GM12892 (cell line): ENCODE measurements around the gene FUBP3.
"Not testable (repeated sequence)": the region's sequence is repeated elsewhere in the genome, so short reads cannot be mapped to it uniquely, and the experiment has no call there.

Experiments used
- DNase-seq: peaks from one replicate; pipeline ENCODE4 v3.0.0; 2011; ENCODE audit not compliant: insufficient read length
- FAIRE-seq: peaks from 2 replicates; lab custom pipeline; 2011; peaks lifted over from hg19 to GRCh38; lab: Jason Lieb, UNC
- POLR2A ChIP-seq: IDR thresholded peaks from 2 replicates; pipeline ENCODE4 v1.6.1; 2011; ENCODE audit warnings: low read depth, low read length, control low read depth
- POLR2AphosphoS5 ChIP-seq: IDR thresholded peaks from 2 replicates; pipeline ENCODE4 v1.6.1; 2011; ENCODE audit warnings: low read depth, low read length, control low read depth
- TAF1 ChIP-seq: IDR thresholded peaks from 2 replicates; pipeline ENCODE4 v1.6.1; 2011; ENCODE audit warnings: low read depth, mild to moderate bottlenecking, control low read depth, low read length, borderline replicate concordance

FUBP3 gene

DNA sequence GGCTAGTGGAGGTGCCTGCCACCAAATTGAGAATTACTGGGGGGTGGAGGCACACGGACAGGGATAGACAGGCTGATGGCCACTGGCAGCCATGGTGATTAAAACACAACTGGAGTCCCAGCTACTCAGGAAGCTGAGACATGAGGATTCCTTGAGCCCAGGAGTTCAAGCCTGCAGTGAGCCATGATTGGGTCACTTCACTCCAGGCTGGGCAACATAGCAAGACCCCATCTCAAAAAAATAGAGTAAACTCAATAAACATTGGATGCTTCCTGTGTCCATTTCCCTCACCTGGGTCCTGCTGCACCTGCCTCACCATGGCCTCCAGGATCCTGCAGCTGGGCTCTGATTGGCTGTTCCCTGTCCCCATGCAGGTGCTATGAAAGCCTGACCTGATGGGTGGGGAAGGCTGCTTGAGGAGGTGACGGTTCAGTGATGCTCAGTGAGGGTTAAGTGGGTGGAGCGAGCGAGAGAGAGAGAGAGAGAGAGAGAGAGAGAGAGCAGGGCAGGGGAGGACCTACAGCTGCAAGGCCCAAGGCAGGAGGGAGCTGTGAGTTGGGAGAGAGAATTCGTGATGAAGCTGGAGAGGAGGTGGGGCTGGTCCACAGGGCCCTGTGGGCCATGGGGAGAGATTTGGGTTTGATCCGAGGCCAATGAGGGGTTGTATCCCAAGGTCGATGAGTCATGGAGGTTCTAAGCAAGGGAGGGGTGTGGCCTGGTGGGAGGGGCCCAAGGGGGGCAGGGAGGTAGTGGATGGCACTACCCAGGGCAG lies 36.7 kb upstream of the FUBP3 start:
- no peak for DNase-seq
- TF ChIP-seq TAF1 = no peak
- no peak for TF ChIP-seq POLR2A
- TF ChIP-seq POLR2AphosphoS5 = no peak
- no peak for FAIRE-seq

DNA sequence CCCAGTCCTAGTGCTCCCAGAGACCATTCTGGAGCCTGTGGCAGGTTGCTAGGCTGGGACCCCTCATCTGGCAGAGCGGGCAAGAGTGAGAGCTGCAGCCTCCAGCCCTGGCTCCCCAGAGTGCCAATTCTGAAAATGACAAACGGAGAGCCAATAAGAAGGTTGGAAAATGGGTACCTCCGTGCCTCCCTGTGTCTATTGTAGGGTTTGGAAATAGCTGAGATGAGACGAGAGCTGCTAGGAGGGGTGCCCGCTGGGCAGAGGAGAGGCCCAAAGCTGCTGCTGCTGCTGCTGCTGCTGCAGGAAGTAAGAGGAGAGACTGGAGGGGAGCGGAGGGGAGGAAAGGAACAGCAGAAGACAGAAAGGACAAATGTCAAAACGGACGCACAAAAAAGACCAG lies 36.0 kb upstream of the FUBP3 start:
- TF ChIP-seq POLR2A = no peak
- TF ChIP-seq TAF1 = no peak
- no peak for TF ChIP-seq POLR2AphosphoS5
- no peak for FAIRE-seq
- no peak for DNase-seq

DNA sequence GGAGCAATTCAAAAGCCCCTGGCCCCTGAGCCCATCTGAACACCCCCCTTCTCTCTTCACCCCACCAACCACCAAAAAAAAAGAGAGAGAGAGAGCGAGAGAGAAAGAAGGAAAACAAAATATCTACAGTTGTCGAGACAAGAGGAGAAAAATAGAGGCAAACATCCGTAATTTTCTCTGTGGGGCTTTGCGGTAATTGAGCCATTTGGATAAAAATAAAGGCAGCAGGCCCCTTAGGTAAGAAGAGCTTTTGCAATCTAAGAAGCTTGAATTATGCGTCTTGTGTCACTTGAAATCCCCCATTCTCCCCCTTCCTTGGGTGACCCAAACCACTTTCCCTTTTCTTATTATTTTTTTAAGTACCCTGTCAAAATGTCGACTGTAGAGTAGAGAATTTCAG lies 35.5 kb upstream of the FUBP3 start:
- DNase-seq = no peak
- TF ChIP-seq TAF1 (no peak), POLR2A (no peak), POLR2AphosphoS5 (no peak)
- no peak for FAIRE-seq

DNA sequence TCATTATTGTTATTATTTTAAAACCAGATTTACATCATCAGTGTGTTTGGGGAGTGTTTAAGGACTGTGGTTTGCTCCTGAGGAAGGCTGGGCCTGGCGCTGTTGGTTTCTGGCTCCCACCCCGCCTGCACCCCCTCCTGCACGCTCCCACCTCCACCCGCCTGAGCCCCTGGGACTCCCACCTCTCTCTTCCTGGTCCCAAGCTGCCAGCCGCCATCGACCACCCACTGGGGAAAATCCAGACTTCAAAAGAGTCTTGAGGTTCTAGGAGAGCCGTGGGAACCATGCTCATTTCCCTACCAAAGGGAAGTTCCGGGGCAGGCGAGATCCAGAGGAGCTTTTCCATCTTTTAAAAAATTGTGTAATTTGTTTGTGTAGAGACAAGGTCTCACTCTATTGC lies 35.0 kb upstream of the FUBP3 start:
- FAIRE-seq (no peak), DNase-seq (no peak)
- no peak for TF ChIP-seq POLR2A
- TF ChIP-seq TAF1 = no peak
- no peak for TF ChIP-seq POLR2AphosphoS5

DNA sequence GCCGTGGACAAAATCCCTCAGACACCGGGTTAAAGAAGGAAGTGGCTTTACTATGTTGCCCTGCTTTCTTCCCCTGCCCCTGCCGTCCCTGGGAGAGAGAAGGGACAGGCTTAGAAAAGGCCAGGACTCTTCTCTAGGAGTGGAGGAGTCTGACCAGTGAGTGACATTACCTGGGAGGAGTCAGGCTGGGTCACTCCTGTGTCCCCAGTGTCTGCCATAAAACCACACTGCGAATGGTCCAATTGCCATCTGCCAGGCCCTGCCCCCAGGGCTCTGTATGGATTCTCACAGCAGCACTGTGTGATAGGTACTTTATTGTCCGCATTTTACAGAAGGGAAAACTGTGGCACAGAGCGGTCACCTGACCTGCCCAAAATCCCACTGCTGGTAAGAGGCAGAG lies 31.3 kb upstream of the FUBP3 start:
- no peak for FAIRE-seq
- TF ChIP-seq POLR2AphosphoS5 (no peak), POLR2A (no peak), TAF1 (no peak)
- DNase-seq = no peak

DNA sequence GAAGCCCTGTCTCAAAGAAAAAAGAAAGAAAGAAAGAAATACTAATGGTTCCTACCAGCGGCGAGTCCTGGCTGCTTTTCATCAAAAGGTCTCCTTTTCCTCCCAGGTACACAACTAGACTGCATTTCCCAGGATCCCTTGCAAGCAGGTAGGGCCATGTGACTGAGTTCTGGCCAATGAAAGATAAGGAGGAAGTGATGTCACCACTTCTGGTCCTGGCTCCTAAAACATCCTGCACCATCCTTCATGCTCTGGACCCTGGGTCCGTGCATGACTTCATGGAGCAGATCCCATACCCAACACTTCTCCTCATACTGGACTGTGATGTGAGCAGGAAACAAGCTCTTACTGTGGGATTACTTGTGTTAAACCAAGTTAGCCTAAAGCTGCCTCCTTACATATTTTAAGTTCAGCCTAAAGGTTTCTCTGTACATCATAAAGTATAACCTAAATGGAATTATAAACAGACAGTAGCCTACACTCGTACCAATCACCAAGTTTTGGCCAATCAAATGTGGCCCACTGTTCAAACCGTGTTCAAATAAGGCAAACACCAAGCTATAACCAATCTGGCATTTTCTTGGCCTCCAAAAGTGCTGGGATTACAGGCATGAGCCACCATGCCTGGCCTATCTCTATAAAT lies 30.2 kb upstream of the FUBP3 start:
- TF ChIP-seq TAF1 (no peak), POLR2A (no peak), POLR2AphosphoS5 (no peak)
- no peak for DNase-seq
- FAIRE-seq = no peak

DNA sequence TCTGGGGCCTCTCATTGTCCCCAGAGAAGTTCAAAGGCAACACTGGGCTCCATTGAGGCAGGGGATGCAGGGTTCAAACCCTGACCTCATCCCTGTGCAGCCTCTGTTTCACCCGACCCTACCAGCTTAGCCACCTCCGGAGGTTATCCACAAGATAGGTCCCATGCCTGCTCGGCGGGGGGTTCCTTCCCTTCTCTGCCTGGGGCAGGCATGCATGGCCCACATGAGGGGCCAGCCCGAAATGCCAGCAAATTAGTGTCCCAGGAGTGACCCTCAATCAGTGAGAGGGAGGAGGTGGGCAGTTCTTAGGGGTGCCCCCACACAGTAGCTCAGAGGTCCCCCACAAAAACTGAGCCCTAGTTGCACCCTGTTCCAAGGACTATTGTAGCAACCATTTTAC lies 24.8 kb upstream of the FUBP3 start:
- TF ChIP-seq TAF1 (no peak), POLR2AphosphoS5 (no peak), POLR2A (no peak)
- no peak for FAIRE-seq
- DNase-seq = no peak

DNA sequence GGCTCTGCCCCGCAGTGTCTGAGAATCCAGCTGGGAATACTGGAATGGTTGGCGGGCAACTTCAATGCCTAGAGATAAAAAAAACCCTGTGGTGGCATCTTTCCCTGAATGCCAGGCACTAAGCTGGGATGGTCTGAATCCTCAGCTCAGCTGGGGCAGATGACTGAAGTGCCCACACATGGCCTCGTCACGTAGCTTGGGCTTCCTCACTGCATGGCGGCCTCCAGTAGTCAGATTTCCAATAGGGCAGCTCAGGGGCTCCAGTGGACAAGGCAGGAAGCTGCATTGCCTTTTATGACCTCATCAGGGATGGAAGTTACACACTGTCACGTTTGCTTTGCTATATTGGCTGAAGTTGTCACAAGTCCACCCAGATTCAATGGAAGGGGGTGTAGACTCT lies 24.3 kb upstream of the FUBP3 start:
- TF ChIP-seq POLR2AphosphoS5 (no peak), TAF1 (no peak), POLR2A (no peak)
- FAIRE-seq = no peak
- no peak for DNase-seq

DNA sequence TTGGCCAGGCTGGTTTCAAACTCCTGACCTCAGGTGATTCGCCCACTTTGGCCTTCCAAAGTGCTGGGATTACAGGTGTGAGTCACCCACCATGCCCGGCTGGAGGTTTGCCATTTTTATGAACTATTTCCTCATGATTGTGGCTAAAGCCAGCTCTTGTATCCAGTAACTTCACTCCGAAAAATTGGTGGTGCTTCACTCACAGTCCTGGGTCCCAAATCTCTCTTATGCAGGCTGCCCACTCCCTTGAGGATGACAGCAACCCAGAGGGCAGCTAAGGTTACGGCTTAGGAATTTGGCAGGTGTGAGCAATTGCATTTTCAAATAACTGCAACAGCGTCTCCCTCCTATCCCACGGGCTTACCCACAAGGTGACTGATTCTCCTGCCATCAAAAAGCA lies 23.4 kb upstream of the FUBP3 start:
- no peak for FAIRE-seq
- TF ChIP-seq TAF1 (no peak), POLR2A (no peak), POLR2AphosphoS5 (no peak)
- DNase-seq = no peak

DNA sequence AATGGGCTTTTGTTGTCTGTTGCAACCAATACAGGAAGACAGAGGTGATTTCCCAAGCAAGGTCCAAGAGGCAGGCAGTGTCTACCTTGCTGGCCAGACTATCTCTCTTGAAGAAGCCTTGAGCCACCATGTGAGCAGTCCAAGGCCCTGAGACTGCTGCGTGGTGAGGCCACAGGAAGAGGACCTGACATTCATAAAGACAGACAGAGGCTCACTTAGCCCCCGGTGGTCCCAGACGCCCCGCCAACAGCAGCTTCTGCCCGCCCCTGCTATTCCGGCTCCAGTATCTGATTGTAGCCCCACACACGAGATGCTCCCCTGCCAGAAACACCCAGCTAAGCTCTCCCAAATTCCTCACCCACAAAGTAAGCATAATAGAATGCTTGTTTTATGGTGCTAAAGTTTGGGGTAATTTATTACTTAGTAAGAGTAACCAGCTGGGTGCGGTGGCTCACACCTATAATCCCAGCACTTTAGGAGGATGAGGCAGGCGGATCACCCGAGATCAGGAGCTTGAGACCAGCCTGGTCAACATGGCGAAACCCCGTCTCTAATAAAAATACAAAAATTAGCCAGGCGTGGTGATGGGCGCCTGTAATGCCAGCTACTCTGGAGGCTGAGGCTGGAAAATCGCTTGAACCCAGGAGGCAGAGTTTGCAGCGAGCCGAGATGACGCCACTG lies 22.8 kb upstream of the FUBP3 start:
- no peak for FAIRE-seq
- TF ChIP-seq POLR2AphosphoS5 (no peak), TAF1 (no peak), POLR2A (no peak)
- DNase-seq = no peak

DNA sequence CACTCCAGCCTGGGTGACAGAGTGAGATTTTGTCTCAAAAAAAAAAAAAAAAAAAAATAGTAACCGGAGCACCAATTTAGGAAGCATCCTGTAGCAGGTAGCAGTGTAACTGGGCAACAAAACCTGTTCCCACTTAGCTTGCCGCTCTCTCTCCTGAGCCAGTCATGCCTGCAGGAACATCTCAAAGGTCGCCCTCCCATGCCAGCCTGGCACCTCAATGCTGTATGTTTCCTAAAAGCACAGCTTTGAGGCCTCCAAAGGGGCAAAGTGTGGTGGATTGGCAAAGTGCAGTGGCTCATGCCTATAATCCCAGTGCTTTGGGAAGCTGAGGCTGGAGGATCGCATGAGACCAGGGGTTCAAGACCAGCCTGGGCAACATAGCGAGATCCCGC lies 22.3 kb upstream of the FUBP3 start:
- FAIRE-seq (no peak), DNase-seq (no peak)
- TF ChIP-seq POLR2AphosphoS5 = no peak
- no peak for TF ChIP-seq POLR2A
- TF ChIP-seq TAF1 = no peak

DNA sequence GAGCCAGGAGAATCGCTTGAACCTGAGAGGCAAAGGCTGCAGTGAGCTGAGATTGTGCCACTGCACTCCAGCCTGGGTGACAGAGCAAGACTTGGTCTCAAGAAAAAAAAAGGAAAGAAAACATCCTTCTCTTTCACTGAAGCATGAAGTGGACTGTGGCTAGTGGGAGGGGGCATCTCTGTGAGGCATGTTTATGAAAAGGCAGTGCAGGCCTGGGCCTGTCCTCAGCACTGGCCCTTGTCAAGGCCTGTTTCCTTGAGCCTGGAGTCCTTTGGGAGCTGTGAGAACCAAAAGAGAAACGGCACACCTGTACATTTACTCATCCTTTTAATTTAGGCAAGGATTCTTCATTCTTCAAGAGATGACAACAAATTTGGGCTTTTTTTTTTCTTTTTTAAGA lies 18.3 kb upstream of the FUBP3 start:
- TF ChIP-seq POLR2AphosphoS5 = no peak
- FAIRE-seq (no peak), DNase-seq (no peak)

DNA sequence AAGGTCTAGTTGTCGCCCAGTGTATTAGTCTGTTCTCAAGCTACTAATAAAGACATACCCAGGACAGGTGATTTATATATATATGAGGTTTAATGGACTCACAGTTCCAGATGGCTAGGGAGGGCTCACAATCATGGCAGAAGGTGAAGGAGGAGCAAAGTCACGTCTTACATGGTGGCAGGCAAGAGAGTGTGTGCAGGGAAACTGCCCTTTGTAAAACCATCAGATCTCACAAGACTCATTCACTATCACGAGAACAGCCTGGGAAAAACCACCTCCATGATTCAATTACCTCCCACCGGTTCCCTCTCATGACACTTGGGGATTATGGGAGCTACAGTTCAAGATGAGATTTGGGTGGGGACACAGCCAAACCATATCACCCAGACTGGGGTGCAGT lies 16.9 kb upstream of the FUBP3 start:
- not testable (repeated sequence) for DNase-seq, FAIRE-seq
